Stimulated activated CD8-positive, alpha-beta memory T cell treated with anti-CD3 and anti-CD28 coated beads, Interleukin-2, amount 100 ng/mL, for 1 hour (primary cell): Measurements from ENCODE around the gene LRTM2.
A peak's percentile ranks its signal among the peaks of the same experiment; 100 is the strongest.
"Not testable (repeated sequence)": the region's sequence is repeated elsewhere in the genome, so short reads cannot be mapped to it uniquely, and the experiment has no call there.

Experiments
- DNase-seq, 2 donors: peaks; one replicate each; pipeline ENCODE4 v3.0.0-alpha.2; 2020; ENCODE audit warnings: low read depth in 2 of 2

The LRTM2 gene

GRCh38 chr12:1811281-1811947 lies 9.0 kb upstream of the LRTM2 start:
- DNase-seq, result peak in 1 of 2 donors; percentile 28

DNA sequence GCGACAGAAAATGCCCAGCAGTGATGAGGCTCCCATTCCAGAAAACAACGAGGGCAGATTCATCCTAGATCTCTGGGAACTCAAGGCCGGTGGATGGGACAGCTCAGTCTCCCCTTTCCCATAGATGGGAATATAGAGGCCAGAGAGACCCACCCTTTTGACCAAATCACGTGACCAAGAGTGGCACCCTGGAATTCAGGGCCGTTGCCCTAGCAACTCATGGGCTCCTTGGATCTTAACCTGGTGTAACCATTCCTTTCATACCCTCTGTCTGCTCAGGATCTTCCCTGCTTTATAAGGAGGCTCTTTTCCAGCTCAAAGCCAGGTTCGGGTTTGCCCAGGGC lies 8.4 kb upstream of the LRTM2 start:
- DNase-seq, result no peak

DNA sequence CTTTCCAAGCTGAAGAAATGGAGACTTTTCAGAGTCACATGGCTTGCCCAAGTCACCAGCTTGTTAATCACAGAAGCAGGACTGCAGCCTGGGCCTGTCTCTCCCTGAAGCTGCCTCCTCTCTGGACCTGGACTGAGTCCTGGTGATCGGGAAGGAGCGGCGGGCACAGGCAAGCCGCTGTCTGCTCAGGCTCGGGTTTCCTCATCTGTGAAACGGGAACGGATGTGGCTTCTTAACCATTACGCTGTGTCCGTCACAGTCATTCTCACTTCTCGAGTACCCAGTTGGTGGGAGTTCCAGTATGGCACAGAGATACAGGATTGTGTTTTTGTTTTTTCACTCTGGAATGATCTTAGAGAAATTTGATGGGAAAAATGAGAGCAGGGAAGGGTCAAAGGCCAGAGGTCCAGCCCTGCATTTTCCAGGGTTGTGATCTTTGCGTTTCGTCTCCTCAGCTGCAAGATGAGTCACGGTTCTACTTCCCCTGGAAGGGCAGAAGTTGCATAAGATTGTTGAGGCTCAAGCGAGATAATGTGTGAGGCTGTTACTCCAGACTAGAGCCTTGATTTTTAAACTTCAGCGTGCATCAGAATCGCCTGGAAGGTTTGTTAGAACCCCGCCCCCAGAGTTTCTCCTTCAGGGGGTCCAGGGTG lies 7.6 kb upstream of the LRTM2 start:
- no peak for DNase-seq

DNA sequence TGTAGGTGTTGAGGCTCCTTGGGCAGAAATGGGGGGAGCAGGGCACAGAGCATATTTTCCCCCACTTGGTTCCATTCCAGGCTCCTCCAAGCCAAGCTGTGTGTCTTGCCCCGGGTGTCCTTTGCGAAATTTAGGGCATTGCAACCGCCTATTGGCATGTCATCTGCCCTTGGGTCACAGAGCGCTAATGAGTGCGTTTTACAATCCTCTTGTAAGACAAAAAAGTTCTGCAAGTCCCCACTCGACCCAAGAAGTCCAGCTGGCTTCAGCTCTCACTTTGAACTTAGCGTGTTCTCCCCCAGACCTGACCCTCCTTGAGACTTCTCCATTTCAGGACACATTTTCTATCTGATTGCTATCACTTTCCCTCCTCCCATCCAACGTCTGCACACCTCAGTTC lies 6.1 kb upstream of the LRTM2 start:
- no peak for DNase-seq

- DNase-seq, result no peak
These were observed 5.3 kb upstream of the LRTM2 start for GRCh38 chr12:1815108-1815507.

GRCh38 chr12:1815814-1816729 lies 4.3 kb upstream of the LRTM2 start:
- no peak for DNase-seq

DNA sequence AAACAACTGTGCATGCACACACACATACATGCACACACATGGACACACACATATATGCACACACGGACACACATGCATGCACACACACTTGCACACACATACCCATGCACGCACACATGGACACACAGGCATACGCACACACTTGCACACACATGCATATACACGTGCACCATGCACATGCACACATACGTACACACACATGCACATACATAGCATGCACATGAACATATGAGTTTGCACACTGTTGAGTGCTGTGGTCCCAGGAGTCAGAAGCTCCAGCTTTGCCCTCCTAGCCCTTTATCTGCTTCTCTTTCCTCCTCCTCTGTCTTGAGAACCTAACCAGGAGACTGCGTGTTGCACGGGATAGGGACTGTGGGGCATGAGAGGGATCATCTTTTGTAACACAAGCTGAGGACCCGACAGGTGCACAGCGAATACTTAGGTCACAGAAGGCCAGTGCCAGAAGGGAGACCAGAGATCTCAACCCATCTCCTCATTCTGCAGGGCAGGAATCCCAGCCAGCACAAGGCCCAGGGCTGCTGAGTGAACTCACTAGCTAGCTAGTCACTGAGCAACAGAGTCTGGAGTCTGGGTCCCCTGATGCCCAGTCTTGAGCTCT lies 3.5 kb upstream of the LRTM2 start:
- no peak for DNase-seq

- DNase-seq, result not testable (repeated sequence)
These were observed 2.4 kb upstream of the LRTM2 start for GRCh38 chr12:1817928-1818327.

DNA sequence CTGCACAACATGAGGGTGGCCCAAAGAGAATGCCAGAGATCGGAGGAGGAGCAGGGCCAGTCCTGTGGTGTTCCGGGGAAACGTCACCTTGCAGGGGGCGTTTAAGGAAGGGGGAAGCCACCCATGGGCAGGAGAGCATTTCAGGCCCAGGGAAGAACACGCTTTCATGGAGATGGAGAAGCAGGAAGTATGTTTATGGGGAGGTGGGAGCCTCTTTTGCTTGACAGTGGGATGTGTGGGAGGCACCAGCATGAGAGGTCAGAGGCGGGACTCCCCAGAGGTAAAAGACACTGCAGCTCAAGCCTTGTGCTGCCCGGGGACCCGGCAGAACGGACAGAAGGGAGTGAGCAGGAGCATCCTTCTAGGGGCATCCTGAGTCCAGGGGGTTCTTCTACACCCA lies 1.3 kb upstream of the LRTM2 start:
- no peak for DNase-seq

DNA sequence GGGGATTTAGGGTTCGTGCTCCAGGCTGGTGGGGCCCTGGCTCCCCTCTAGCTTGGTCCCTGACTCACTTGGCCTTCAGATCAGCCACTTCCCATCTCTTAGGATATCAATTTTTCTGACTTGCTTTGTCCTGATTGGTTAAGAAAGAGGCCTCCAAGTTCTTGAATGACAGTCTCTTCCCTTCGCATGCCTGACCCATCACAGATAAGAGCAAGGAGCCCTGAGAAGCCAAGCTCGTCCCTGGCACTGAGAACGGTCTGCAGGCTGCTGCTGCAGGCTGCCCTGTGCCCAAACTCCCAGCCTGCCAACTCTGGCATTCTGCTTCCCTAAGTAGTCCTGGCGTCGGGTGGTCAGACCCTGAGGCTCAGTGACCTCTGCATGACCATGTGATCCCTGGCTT lies 794 bp upstream of the LRTM2 start:
- no peak for DNase-seq

DNA sequence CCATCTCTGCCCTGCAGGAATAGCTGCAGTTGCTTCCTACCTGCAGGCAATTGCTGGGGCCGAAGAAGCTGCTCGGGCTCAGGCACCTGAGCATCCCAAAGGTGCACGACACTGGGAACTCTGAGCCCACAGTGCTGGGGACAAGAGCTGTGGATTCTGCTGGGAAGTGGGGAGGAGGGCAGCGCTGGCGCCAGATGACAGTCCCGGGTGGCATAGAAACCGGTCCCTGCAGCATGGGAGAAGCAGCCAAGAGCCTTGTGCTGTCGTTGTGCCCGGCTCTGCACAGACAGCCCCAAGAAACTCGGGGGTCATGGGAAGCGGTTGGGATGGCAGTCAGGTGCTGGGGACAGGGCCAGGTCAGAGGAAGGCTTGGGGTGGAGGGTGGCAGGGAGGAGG lies 529 bp downstream of the LRTM2 start:
- DNase-seq, result no peak

GRCh38 chr12:1821805-1822204 lies 1.4 kb downstream of the LRTM2 start:
- no peak for DNase-seq

DNA sequence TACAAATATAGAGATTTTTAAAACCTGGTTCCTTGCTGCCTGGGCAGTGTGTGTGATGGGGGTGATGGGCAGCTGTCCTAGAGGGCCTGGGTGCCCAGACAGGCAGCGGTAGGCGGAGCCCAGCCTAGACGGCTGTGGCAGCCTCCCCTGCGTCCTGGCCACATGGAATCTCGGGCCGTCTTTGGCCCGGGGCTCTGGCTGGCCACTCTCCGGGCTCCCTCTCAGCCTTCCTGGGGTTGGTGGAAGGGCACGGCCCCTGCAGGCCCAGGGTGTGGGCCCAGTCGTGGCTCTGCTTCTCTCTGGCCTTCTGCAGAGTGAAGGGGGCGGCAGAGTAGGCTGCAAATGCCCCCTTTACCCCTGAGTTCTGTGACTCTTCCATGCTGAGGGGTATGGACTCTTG lies 2.3 kb downstream of the LRTM2 start:
- no peak for DNase-seq

GRCh38 chr12:1823237-1823636 lies 2.9 kb downstream of the LRTM2 start:
- no peak for DNase-seq

GRCh38 chr12:1825382-1826102 lies 5.2 kb downstream of the LRTM2 start:
- DNase-seq, result no peak

- DNase-seq, result no peak
These were observed 6.0 kb downstream of the LRTM2 start for GRCh38 chr12:1826401-1826800.

DNA sequence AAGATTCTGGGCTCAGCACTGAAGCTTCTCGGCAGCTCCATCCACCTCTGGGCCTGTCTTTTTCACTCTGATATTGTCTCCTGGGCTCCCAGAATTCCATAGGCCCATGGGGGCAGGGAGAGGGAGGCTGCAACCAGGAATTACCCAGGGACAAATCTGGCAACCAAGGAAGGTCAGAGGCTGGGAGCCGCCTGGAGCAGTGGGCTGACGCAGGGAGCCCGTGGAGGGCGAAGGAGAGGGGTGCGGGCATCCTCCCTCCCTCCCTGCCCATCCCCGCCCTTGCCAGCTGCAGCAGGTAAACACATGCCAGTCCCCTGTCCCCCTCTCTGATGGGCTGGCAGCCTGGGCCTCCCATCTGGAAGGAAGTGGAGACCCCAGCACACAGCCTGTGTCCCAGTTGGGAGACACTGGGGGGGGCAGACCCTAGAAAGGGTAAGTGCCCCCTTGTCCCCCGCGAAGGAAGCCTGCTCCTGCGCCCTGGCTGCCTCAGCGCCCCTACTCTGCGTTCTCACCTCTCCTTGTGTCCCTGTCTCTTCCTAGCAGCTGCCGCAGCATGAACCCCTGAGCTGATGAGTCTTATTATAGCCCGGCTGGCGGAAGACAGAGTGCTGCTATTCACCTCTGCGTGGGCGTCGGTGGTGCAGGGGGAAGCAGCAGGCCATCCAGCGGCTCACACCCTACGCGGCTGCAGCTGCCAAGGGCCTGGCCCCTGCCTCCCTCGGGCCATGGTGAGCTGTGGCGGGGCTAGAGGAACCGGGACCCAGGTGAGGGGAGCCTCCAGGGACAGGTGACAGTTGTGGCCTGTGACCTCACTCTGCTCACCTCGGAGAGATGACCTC lies 6.7 kb downstream of the LRTM2 start:
- DNase-seq, result no peak

DNA sequence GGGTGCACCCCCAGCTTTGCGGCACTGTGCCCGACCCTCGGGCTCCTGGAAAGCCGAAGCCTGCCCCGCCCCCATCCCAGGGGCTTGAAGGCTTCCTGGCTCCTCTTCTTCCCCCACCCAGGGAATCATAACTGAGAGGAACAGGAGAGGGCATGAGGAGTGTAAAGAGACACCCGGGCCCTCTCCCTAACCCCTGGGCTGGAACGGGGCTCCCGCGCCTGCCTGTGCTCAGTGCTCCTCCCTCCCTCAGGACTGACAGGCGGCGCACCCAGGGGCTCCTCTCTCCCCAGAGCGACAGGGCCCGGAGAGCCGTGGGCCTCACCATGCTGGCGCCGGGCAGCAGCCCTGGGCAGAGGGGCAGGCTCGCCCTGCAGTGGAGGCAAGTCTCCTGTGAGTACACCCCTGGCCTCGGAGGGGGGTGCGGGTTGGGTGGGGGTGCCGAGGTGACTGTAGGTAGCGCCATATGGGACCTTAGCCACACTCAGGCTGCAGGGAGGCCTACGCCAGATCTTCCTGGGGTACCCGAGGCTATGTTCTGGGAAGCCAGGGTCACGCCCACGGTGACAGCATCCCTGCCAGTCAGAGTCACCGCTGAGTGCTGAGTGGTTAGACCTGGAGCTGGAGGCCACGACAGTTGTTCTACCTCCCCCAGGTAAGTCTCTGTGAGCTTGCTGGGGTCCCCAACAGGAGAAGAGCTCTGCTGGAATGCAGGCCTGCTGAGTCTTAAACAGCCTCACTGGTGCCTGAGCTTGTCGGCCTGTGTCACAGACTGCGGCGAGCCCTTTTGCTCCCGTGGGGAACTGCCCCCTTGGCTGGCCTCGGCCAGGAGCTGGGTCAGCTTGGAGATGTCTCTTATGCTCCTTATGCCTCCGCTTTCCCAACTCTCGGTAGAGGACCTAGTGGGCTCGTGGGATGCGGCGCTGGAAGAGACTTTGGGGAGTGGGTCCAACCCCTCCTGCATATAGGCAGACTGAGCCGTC lies 7.8 kb downstream of the LRTM2 start:
- DNase-seq, result no peak

- DNase-seq, result no peak
These were observed 8.5 kb downstream of the LRTM2 start for GRCh38 chr12:1828856-1829255.
